HCT116 (cell line): ENCODE data around the gene ATG14. TPM values are rescaled to one million over a fixed set of nuclear protein-coding genes. Genes with fewer than 3 reads are reported as not detected.

Experiments
- ATAC-seq: fragments of 200-7000 bp; cut with Tn5 transposase; 2 replicates; pipeline ENCODE4 v1.9.1; 2020; ENCODE audit warnings: mild to moderate bottlenecking, moderate library complexity
- BruUV-seq: library from RNA; stranded (reverse); fragments of 400-500 nt; replicated peaks from 2 replicates; lab custom pipeline; 2021; lab: Mats Ljungman, UMichigan
- CTCF ChIA-PET: fragments of 300-600 bp; sonication (Branson Sonifier 250); formaldehyde crosslinking; loops from one replicate; lab custom pipeline; 2021; ENCODE audit warnings: antibody characterized with exemption; lab: Charles Lee
- POLR2A ChIA-PET: fragments of 300-600, 350-600 bp; sonication (Branson Sonifier 250); formaldehyde crosslinking; loops from one replicate; lab custom pipeline; 2021; ENCODE audit warnings: antibody characterized with exemption; lab: Charles Lee
- RAD21 ChIA-PET, 2 experiments: fragments of 300-600 bp; sonication (Branson Sonifier 250); formaldehyde crosslinking; loops; one replicate each; lab custom pipeline; 2023; ENCODE audit warnings: low total read pairs in 2 of 2; ENCODE audit not compliant: uncharacterized antibody in 2 of 2, unreplicated experiment in 2 of 2, low non-redundant PET in 1 of 2; lab: Charles Lee
- DNase-seq: peaks from one replicate; pipeline ENCODE4 v3.0.0-alpha.2; 2010; ENCODE audit warnings: low read depth, low spot score
- H2AFZ ChIP-seq: fragments of 200-600 bp; shearing (Covaris generic), sonication (generic); 2 replicates; pipeline ENCODE4 v1.6.1; 2017; ENCODE audit warnings: low read depth, mixed run types, mixed read lengths, antibody characterized with exemption, low read length; ENCODE audit not compliant: poor library complexity, severe bottlenecking
- H3K27ac ChIP-seq: 2 replicates; pipeline ENCODE4 v1.5.1; 2012; ENCODE audit warnings: low read depth, low read length
- H3K27me3 ChIP-seq: fragments of 200-600 bp; sonication (generic); 2 replicates; pipeline ENCODE4 v1.6.1; 2016; ENCODE audit warnings: mixed run types, low read length, mixed read lengths; ENCODE audit not compliant: insufficient read depth
- H3K36me3 ChIP-seq, 2 experiments: fragments of 200-500 bp in 1 of 2; fragments of 200-600 bp in 1 of 2; sonication (Bioruptor generic) in 1 of 2; sonication (generic) in 1 of 2; 2 replicates each; pipeline versions ENCODE4 v1.5.1 to v1.6.1; 2014 to 2016; ENCODE audit warnings: low read length in 2 of 2, inconsistent platforms in 1 of 2, mixed read lengths in 1 of 2, mixed run types in 1 of 2; ENCODE audit not compliant: insufficient read depth in 2 of 2, control insufficient read depth in 1 of 2
- H3K4me1 ChIP-seq, 2 experiments: fragments of 200-600 bp in 1 of 2; sonication (generic) in 1 of 2; 2 replicates each; pipeline versions ENCODE4 v1.5.1 to v1.6.1; 2012 to 2017; ENCODE audit warnings: low read length in 2 of 2, inconsistent platforms in 1 of 2, mild to moderate bottlenecking in 1 of 2, mixed read lengths in 1 of 2, mixed run types in 1 of 2, moderate library complexity in 1 of 2; ENCODE audit not compliant: insufficient read depth in 2 of 2, control insufficient read depth in 1 of 2
- H3K4me2 ChIP-seq: fragments of 200-600 bp; sonication (generic); 2 replicates; pipeline ENCODE4 v1.6.1; 2017; ENCODE audit warnings: mixed run types, low read length, mixed read lengths
- H3K4me3 ChIP-seq, 2 experiments: fragments of 200-600 bp in 1 of 2; sonication (generic) in 1 of 2; replicated peaks in 1 of 2; 2 replicates each; pipeline ENCODE4 v1.5.1; 2011 to 2016; ENCODE audit warnings: low read length in 2 of 2, control low read depth in 1 of 2, low read depth in 1 of 2, mild to moderate bottlenecking in 1 of 2, mixed read lengths in 1 of 2, mixed run types in 1 of 2
- H3K79me2 ChIP-seq: fragments of 200-600 bp; sonication (generic); 2 replicates; pipeline ENCODE4 v1.6.1; 2017; ENCODE audit warnings: mild to moderate bottlenecking, mixed run types, low read length, moderate library complexity, mixed read lengths; ENCODE audit not compliant: insufficient read depth
- H3K9ac ChIP-seq: fragments of 200-600 bp; sonication (generic); 2 replicates; pipeline ENCODE4 v1.6.1; 2016; ENCODE audit warnings: low read length, mixed read lengths
- H3K9me2 ChIP-seq: fragments of 200-600 bp; sonication (generic), shearing (Covaris generic); 2 replicates; pipeline ENCODE4 v1.6.1; 2017; ENCODE audit warnings: mixed run types, mild to moderate bottlenecking, moderate library complexity; ENCODE audit not compliant: insufficient read depth
- H3K9me3 ChIP-seq, 2 experiments: fragments of 200-500 bp in 1 of 2; fragments of 200-600 bp in 1 of 2; sonication (Bioruptor generic) in 1 of 2; sonication (generic) in 1 of 2; 2 replicates each; pipeline ENCODE4 v1.6.1; 2014 to 2017; ENCODE audit warnings: low read length in 2 of 2, mixed read lengths in 2 of 2, inconsistent platforms in 1 of 2, low read depth in 1 of 2, mild to moderate bottlenecking in 1 of 2, mixed run types in 1 of 2, moderate library complexity in 1 of 2; ENCODE audit not compliant: control insufficient read depth in 1 of 2, insufficient read depth in 1 of 2
- H4K20me1 ChIP-seq: fragments of 200-600 bp; sonication (generic), shearing (Covaris generic); 2 replicates; pipeline ENCODE4 v1.6.1; 2017; ENCODE audit warnings: mixed run types, mild to moderate bottlenecking, moderate library complexity; ENCODE audit not compliant: insufficient read depth
- CBX3 ChIP-seq: IDR thresholded peaks from 2 replicates; pipeline ENCODE4 v1.6.1; 2012; ENCODE audit warnings: low read depth
- CEBPB ChIP-seq: IDR thresholded peaks from 2 replicates; pipeline ENCODE4 v1.6.1; 2012; ENCODE audit warnings: low read depth
- CTCF ChIP-seq, 3 experiments: fragments of 200-600 bp in 1 of 3; sonication (generic) in 1 of 3; IDR thresholded peaks in 2 of 3; conservative IDR thresholded peaks in 1 of 3; 2 replicates each; pipeline ENCODE4 v1.5.1; 2012 to 2017; ENCODE audit warnings: low read depth in 2 of 3, low read length in 2 of 3, antibody characterized with exemption in 1 of 3, borderline replicate concordance in 1 of 3, control low read depth in 1 of 3, mild to moderate bottlenecking in 1 of 3, mixed read lengths in 1 of 3, mixed run types in 1 of 3, moderate library complexity in 1 of 3; ENCODE audit not compliant: insufficient read depth in 1 of 3
- EGR1 ChIP-seq: IDR thresholded peaks from 2 replicates; pipeline ENCODE4 v1.6.1; 2012; ENCODE audit warnings: low read depth
- ELF1 ChIP-seq: IDR thresholded peaks from 2 replicates; pipeline ENCODE4 v1.6.1; 2012; ENCODE audit warnings: low read depth, borderline replicate concordance
- EZH2 ChIP-seq: fragments of 200-600 bp; sonication (generic); IDR thresholded peaks from 2 replicates; pipeline ENCODE4 v1.6.1; 2017; ENCODE audit warnings: antibody characterized with exemption, mixed run types
- EZH2phosphoT487 ChIP-seq: fragments of 200-600 bp; IDR thresholded peaks from 2 replicates; pipeline ENCODE4 v1.6.1; 2018; ENCODE audit warnings: antibody characterized with exemption, borderline replicate concordance
- FOSL1 ChIP-seq: IDR thresholded peaks from 2 replicates; pipeline ENCODE4 v1.6.1; 2012; ENCODE audit warnings: low read depth
- JUND ChIP-seq: IDR thresholded peaks from 2 replicates; pipeline ENCODE4 v1.6.1; 2012
- MAX ChIP-seq: IDR thresholded peaks from 2 replicates; pipeline ENCODE4 v1.6.1; 2012
- POLR2A ChIP-seq: IDR thresholded peaks from 2 replicates; pipeline ENCODE4 v1.7.0; 2011; ENCODE audit warnings: borderline replicate concordance; ENCODE audit not compliant: insufficient read depth, insufficient read length; ENCODE audit errors: extremely low read depth
- POLR2AphosphoS5 ChIP-seq: IDR thresholded peaks from 2 replicates; pipeline ENCODE4 v1.6.1; 2011; ENCODE audit warnings: mild to moderate bottlenecking, low read depth, low read length, moderate library complexity
- SRF ChIP-seq: IDR thresholded peaks from 2 replicates; pipeline ENCODE4 v1.6.1; 2012; ENCODE audit warnings: low read depth
- TCF7L2 ChIP-seq: IDR thresholded peaks from 2 replicates; pipeline ENCODE4 v1.7.0; 2011; ENCODE audit warnings: borderline replicate concordance, inconsistent platforms; ENCODE audit not compliant: insufficient read depth, insufficient read length; ENCODE audit errors: extremely low read depth
- YY1 ChIP-seq: IDR thresholded peaks from 2 replicates; pipeline ENCODE4 v1.6.1; 2011; ENCODE audit warnings: low read length, low read depth, moderate library complexity, mild to moderate bottlenecking; ENCODE audit not compliant: insufficient replicate concordance; ENCODE audit errors: extremely low read depth
- ZFX ChIP-seq: fragments of 450-650 bp; IDR thresholded peaks from 2 replicates; pipeline ENCODE4 v1.6.1; 2017
- ZNF274 ChIP-seq: fragments of 200-500 bp; sonication (Bioruptor generic); IDR thresholded peaks from 2 replicates; pipeline ENCODE4 v1.6.1; 2014; ENCODE audit warnings: mild to moderate bottlenecking, low read depth, low read length, inconsistent platforms
- intact Hi-C: fragments of 100-400 bp; cut with micrococcal nuclease; formaldehyde crosslinking; loops from 2 replicates; pipeline ENCODE4 v1.10.0; 2022
- total RNA-seq: library from RNA; stranded (reverse); gene quantifications from one replicate; pipeline ENCODE4 v1.2.1, GENCODE V29; 2021; ENCODE audit not compliant: unreplicated experiment
- TF ChIP-seq, protein P1 (sequence below): IDR thresholded peaks from 2 replicates; pipeline ENCODE4 v1.6.1; 2011; ENCODE audit warnings: mild to moderate bottlenecking, low read length, moderate library complexity; ENCODE audit not compliant: insufficient replicate concordance; ENCODE audit errors: extremely low read depth
- TF ChIP-seq, protein P2 (sequence below): IDR thresholded peaks from 2 replicates; pipeline ENCODE4 v1.6.1; 2012

ATG14 gene
- total RNA-seq, 1 experiment from 2014 or later, result 9.9 TPM

DNA sequence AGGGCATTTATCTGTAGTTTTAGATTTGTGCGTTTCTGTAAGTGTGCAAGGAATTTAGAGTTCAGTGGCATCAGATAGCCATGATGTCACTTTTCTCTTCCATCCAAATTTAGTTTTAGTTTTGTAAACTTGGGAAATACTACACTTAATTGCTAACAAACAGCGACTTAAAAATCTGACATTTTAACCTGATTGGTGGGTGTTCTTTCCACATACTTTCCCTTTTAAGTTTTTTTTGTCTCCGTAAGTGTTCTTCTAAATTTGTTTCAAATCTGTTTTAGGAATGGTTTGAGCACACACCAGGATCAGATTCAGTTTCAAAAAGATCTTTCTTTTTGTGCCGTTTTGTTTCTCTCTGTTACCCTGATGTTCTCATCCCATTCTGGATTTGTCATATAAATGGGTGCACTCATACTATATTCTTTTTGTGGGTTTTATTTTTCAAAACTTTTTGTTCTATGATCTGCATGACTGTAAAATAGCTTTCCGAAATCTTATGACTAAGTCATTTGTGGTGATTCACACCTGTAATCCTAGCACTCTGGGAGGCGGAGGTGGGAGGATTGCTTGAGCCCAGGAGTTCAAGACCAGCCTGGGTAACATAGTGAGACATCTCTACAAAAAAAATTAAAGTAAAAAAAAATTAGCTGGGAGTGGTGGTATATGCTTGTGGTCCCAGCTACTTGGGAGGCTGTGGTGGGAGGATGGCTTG is 81.5 kb downstream of the ATG14 start:
- DNase-seq, result no peak

More for the DNA sequence above, 81.5 kb downstream of the ATG14 start:
- Histone ChIP-seq H3K9me3 (no peaks in the 10 kb centered on the region), H3K27me3 (no peaks in the 10 kb centered on the region), H3K4me1 (peaks cover 0 to 5% of the 10 kb centered on the region in 2 experiments; a peak in 1 of 4 replicates), H4K20me1 (peaks cover 5% of the 10 kb centered on the region; the same call in 1 of the 2 replicates), H2AFZ (no peak overlapping the region), H3K36me3 (no peaks in the 10 kb centered on the region), H3K9ac (no peak overlapping the region), H3K4me3 (no peak overlapping the region), H3K4me2 (no peak overlapping the region), H3K79me2 (peaks cover 71% of the 10 kb centered on the region), H3K9me2 (no peaks in the 10 kb centered on the region), H3K27ac (no peak overlapping the region)
- ChIA-PET POLR2A (no interaction called here), CTCF (no interaction called here), RAD21 (no interaction called here)
- no peak for ATAC-seq
- BruUV-seq, result no TSS peak
- TF ChIP-seq SRF (no peak), CTCF (IDR thresholded peaks at IDR 0.05 in 2 of 3, conservative IDR thresholded peaks at IDR 0.05 in 1 of 3; ENCODE audit: borderline replicate concordance in 1 of 3, insufficient read depth in 1 of 3, low read depth in 2 of 3, low read length in 2 of 3) (no peak), YY1 (no peak), MAX (no peak), EGR1 (no peak), CBX3 (no peak), CEBPB (no peak), FOSL1 (no peak), ELF1 (no peak), POLR2A (no peak), ZFX (no peak), POLR2AphosphoS5 (no peak), JUND (no peak), TCF7L2 (no peak), EZH2 (no peak), ZNF274 (no peak), EZH2phosphoT487 (no peak)
- TF ChIP-seq, protein P1, sequence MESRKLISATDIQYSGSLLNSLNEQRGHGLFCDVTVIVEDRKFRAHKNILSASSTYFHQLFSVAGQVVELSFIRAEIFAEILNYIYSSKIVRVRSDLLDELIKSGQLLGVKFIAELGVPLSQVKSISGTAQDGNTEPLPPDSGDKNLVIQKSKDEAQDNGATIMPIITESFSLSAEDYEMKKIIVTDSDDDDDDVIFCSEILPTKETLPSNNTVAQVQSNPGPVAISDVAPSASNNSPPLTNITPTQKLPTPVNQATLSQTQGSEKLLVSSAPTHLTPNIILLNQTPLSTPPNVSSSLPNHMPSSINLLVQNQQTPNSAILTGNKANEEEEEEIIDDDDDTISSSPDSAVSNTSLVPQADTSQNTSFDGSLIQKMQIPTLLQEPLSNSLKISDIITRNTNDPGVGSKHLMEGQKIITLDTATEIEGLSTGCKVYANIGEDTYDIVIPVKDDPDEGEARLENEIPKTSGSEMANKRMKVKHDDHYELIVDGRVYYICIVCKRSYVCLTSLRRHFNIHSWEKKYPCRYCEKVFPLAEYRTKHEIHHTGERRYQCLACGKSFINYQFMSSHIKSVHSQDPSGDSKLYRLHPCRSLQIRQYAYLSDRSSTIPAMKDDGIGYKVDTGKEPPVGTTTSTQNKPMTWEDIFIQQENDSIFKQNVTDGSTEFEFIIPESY, result no peak
- TF ChIP-seq, protein P2, sequence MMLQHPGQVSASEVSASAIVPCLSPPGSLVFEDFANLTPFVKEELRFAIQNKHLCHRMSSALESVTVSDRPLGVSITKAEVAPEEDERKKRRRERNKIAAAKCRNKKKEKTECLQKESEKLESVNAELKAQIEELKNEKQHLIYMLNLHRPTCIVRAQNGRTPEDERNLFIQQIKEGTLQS, result no peak
- intact Hi-C loops, result no loop called here
